ENCODE results near the gene MATCAP1.

The MATCAP1 gene
- 11.2 to 11.4 reads per million in 2 donors for total RNA-seq

DNA sequence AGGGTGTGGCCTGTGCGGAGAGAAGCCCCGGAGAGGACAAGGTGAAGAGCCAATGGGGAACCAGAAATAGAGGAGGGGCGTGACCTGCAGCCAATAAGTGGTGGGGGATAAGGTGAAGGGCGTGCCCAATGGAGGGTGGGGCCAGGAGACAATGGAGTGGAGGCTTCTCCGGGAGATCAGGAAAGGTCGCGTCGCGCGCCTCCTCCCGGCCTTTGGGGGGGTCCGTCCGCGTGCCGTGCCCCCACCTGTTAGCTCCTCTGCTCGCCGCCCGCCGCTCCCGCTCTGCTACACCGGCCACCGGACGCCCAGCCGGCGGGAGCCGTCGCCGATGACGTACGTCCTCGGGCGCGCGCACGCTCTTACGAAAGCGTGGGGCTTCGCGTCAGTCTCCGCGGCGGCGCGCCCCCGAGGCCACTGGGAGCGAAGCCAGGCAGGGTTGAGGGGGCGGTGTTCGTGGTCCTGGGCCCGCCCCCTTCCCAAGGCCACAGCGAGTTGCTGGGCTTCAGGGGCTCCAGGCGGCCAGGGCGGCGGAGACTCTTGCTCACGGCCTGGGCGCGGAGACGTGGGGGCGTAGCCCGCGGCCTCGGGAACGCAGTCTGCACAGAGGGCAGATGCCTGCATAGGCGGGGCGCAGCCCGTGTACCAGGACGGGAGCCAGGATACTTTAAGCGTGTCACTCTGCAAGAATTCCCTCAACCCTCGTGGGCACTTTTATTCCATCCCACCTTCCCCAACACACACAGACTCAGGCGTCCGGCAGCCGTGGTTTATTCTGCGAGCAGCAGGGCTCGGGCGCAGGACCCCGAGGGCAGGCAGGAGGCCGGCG, at the start of gene MATCAP1:
MATCAP1 (minus strand) TSS at position 337 of the 826 bp plus-strand sequence. CDS start 3,353 bp downstream, outside the sequence.
- DNase-seq = peak; percentile 79 to 99 (median 92)

DNA sequence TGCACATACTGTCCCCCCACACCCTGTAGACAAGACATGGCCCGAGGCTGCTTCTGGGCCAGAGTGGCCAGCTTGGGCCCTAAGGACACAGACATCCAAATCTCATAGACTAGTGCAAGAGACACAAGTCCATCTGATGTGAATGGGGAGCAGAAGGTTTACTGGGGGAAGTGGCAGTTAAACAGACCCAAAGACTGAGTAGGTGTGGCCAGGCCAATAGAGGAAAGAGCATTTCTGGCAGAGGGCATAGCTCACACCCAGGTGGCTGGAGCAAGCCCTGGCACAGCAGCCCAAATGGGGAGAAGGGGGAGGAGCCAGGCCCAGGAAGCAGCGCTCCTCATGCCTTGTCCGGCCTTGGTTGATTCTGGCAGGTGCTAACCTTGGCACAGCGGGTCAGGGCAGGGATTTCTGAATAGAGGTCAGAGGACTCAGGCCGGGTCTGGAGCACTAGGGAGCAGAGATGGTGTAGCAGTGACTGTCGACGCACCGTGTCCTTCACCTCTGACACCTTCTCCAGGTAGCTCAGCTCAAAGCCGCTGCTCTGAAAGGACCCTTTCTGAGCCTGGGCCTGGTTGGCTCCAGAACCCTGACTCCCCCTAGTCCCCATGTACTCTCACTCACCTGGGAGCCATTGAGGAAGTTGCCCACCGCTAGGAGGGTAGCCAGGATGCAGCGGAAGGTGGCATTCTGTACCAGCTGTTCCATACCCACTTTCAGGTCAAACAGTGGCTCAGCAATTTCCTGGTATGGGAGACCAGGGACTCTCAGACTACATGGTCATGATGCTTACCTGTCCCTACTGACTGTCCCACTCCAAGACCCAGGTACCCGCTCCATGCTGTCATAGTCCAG, 47.3 kb upstream of the MATCAP1 start:
- DNase-seq = no peak

DNA sequence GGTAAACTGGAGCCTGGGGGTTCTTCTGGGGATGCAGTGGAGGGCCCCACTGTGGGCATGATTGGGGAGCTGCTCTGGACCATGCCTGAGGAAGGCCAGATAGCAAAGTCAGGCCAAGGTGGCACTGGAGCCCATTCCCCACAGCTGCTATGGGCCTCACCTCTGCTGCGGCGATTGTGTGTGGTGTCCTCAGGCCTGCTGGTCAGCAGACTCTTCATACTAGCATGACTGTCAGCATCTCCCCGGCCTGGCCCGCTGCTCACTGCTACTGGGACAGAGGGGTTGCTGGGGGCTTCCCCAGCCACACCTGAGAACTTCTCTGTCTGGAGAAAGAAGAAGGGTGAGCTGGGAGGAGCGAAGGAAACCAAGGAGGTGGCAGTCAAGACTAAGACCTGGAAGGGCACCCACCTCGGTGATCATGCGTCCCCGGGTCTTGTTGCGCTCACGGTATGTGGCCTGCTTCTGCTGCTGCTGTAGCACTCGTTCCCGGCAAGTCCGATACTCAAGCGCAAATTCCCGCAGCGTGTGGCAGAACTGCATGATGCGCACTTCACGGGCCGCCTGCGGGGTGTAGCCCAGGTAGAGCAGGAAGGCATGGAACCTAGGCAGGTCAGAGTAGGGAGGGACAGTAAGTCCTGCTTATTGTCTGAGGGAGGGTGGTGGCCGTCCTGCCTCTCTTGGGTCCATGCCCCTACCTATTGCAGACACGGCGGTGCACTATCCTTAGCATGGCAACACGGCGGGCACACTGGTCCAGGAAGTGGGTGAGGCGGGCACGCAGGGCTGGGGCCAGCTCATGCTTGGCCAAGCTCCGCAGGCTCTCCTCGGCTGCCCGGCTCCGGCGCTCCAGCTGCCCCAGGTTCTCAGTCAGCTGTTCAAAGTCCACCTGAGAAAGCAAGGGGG, 46.4 kb upstream of the MATCAP1 start:
- DNase-seq = no peak

DNA sequence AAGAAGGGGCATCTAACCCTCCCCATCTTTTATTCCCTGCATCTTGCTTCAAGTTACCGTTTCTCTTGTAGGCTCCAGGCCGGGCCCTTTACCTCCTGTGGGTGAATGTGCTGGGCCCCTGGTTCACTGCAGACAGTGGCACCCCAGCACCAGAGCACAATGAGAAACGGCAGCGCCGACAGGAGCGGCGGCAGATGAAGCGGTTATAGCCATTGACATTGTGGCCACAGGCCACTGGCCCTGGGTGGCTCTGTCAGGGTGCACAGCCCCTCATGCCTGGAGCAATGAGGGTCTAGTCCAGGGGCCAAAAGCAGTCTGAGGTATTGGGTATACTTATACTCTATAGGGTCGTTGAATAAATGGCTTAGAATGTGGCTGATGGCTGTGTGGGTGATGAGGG, 45.1 kb upstream of the MATCAP1 start:
- DNase-seq = no peak

DNA sequence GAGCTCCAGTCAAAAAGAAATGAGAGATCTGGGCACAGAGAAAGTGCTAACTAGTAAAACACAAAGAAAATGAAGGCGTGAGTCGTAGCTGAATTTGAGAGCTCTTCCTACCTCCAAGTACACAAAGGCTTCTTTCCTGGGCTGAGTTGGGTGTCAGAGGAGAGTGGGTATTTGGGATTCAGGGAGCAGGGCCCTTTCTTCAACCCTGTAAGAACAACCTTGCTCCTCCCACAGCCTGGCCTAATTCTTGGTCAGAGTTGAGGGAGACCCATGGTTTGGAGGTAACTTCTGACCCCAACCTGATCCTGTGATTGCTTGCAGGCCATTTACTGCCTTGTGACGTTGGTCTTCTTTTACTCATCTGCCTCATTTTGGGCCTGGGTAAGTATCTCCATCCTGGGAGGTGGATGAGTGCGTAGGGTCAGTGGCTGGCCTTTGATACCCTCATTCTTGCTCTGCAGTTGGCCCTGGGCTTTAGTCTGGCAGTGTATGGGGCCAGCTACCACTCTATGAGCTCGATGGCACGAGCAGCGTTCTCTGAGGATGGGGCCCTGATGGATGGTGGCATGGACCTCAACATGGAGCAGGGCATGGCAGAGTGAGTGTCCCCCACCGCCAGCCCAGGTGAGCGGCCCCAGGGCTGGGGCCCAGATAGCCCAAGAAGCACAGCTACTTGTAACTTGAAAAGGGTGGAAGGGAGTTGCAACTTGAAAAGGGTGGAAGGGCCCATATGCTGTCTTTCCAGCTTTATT, 44.4 kb upstream of the MATCAP1 start:
- DNase-seq = no peak

DNA sequence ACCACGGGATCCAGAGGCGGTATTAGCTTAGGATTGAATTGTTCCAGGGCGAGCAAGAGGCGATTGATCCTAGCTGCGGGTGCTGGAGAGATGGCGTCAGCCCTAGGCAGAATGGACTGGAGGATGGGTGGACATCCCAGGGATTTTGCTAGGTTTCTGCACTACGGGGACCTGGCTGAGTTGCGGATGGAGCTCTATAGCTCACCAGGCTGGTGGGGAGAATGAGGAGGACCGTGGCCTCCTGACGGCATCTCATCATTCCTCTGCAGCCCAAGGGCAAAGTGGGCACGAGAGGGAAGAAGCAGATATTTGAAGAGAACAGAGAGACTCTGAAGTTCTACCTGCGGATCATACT, 43.8 kb upstream of the MATCAP1 start:
- DNase-seq = no peak

DNA sequence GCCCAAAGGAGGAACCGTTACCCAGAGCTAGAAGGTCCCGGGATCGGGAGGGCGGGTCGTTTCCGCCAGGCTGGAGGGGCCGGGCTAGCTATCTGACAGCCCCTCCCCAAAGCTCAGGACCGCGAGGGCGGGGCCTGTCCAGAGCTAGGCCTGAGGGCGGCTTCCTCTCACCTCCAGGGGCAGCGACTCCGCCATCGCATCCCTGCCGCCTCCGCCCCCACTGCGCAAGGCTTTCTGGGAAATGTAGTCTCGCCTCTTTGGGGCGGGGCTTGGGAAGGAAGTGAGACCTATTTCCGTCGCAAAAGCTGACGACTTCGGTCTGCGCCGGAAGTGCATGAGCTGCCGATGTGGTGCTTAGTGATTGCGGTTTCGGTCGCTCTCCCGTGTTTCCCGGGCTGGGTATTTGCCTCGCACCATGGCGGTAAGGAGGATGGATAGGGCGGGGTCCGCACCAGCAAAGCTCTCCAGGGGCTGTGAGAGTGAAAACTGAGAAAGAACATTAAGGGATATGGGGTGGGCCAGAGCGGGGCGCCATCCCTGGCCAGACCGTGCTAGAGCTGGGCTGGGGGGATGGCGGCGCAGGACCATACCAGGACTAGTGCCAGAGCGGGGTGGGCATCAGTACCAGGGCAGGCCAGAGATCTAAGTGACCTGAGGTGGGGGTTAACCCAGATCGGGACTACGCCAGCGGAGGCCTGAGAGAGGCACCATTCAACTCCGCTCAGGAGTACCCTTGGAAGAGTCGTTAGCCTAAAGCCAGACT, 43.2 kb upstream of the MATCAP1 start, which contains the start of gene TMEM208:
TMEM208 (plus strand) TSS at position 327 of the 763 bp plus-strand sequence; CDS start at position 416, 89 bp downstream.
- peak; percentile 90 to 99 (median 96) for DNase-seq

DNA sequence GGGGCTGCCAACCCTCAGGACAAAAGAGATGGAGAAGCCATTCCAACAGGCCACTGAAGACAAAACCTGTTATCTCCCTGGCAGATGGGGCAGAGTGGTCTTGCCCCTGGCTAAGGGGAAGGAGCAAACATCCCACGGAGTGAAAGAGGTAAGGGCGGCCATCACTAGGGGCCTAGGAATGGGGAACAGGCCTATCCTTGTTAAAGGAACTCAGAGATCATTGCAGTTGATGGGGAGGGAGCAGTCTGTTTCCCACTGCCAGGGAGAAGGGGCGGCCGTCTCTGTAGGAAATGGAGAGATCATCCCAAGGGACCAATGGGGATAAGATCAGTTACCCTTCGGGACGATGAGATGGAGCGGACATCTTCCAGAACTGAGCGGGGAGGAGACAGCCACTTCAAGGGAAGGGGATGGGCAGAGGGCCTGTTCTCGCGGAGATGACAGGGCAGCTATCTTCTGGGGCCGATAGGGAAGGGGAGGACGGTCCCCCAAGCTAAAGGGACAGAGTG, 42.6 kb upstream of the MATCAP1 start:
- DNase-seq = no peak

DNA sequence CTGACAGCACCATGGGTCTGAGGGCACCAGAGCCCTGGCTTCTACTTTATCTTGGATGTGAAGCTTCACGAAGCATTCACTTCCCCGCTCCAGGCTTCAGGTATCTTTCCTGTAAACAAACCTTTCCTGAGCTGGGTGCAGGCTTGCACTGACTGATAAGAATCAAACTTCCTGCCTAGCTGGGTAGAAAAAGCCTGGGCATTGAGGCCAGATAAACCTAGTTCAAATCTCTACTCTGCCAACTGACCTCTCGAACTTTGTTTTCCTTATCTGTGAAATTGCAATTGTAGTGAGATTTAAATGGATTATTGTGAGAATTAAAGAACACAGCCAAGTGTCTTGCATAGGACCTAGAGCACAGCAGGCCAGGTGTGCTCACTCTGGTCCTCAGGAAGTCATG, 40.2 kb upstream of the MATCAP1 start:
- no peak for DNase-seq

DNA sequence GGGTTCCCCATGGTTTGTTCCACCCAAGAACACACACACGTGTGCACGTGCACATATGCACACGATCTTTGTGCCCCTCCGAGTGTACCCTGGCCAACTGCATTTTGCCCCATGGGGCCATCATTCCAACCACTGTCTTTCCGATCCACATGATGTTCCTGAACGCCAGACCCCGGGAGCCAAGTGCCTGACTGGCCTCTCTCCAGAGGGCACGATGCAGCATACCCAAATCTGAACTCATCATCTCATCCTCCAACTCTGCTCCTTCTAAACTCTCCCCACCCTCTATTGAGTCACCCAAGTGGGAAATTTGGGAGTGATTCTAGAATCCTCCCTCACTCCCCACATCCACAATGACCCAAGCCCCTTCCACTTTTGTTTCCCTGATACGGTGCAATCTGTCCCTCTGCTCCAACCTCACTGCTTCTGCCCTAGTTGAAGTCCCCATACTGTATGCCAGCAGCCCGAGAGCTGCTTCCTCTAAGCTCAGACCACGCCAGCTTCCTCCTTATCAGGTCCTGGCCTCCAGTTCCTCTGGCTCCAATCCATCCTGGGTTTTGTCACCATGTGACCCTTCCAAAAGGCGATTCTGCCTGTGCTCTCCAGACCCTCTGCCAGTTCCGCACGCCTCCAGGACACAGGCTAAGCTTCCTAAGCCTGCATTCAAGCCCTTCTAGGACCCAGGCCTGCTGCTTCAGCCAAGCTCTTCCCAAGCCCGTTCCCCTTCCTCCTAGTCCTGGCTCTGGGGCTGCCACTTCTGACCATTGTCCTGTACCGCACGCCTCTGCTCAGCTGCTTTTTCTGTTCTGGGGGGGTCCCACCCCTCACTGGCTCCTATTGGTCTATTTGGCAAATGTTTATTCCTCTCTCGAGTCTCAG, 33.1 kb upstream of the MATCAP1 start:
- DNase-seq = no peak

DNA sequence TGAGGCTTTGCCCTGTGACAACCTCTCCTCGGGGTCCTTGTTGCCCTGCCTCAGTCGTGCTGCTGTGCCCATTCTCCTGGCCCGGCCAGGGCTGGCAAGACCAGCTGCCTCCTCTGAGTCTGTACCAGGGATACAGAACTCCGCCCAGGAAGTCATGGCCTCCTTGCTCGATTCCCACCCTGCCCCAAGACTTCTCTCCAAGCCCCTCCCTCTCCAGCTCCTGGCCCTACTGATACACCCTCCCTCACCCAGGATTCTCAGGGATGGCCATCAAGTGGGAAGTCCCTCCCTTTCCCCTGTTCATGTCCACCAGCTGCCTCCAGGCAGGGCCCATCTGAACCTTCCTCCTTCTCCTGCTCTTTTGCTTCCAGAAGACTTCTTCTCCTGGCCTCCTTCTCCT, 31.9 kb upstream of the MATCAP1 start:
- DNase-seq = no peak

DNA sequence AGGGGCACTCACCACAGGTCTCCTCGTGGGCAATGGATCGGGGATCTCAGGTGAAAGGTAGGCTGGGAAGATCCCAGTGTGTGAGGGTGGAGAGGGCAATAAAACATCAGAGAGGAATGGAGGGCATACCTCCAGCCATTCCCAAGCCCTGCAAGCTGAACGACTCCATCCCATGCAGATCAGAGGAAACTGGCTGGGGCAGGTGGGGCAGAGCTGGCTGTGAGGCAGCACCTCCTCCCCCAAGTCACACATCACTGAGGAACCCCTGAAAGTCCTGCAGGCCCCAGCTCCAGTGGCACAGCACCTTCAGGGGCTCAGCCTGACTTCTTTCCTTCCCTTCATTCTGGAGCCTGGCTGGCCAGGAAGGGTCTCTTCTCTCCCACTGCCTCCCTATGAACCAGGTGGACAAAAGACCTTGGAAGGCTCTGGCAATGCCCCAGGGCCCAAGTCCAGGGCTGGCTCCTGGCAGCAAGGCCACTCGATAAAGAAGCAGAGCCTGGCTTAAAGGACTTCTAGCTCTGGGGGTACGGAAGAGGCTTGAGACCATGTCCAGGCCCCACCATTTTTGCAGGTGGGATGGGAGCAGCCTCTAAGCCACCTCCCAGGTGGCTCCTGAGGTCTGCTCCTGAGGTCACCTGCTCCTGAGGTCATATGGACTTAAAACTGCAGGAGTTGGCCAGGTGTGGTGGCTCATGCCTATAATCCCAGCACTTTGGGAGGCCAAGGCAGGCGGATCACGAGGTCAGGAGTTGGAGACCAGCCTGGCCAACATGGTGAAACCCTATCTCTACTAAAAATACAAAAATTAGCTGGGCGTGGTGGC, 29.6 kb upstream of the MATCAP1 start:
- DNase-seq = no peak

DNA sequence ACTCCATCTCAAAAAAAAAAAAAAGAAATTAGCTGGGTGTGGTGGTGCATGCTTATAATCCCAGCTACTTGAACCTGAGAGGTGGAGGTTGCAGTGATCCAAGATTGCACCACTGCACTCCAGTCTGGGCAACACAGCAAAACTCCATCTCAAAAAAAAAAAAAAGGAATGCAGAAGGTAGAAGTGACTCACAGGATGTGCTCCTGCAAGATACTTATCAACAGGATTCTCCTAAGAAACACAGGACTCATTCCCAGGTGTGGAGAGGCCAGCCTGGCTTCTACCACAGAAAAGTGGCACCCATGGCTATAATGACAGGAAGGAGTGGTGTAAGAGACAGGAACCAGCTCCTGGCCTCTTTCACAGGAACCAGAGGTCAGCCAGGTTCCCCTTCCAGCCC, 29.0 kb upstream of the MATCAP1 start:
- no peak for DNase-seq

DNA sequence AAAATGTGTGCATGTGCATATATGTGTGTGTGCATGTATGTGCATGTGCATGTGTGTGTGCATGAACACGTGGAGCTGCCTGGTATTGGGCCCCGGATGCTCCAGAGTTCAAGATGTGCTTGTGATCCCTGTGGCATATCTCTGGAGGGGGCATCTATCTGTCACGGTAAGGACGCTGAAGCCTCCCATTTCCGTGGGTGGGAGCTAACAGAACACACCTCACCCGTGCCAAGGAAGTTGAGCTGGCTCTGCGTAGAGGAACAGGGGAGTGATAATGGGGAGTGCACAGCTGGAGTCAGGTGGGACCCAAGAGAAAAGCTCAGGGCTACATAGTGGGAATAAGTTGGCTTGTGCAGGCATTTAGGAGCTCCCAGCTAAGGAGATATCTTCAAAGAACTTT, 27.9 kb upstream of the MATCAP1 start:
- DNase-seq = no peak

DNA sequence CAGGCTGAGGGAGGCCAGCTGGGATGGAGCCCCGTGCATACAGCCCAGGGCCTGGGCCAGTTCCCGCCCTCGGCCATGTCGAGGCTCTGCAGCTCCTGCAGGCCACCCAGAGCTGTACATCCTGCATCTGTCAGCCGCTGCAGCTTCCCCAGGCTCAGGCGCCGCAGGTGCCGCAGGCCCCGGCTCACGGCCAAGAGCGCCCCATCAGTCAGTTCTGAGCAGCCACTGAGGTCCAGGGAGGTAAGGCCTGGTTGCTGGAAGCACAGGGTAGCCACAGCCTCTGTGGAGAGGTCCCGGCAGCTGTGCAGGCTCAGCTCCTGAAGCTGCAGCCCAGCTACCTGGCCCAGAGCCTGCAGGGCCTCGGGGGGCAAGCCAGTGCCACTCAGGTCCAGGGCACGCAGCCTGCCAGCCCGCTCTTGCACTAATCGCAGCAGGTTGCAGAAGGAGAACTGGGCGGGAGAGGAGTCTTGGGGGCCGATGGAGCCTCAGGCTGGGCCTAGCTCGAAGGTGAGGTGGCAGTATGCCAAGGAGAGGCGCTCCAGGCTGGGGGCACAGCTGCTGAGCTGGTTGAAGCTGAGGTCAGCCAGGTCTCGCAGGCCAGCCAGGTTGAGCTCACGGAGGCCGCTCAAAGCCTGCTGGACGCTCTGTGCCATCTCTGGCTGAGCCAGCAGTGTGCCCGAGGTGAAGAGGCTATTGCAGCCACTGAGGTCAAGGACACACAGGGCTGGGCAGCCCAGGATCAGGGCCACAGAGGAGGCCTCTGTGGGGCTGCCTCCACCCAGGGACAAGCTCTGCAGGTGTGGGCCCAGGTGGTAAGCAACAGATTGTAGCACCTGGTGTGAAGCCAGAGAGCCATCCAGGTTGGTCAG, 26.5 kb upstream of the MATCAP1 start:
- no peak for DNase-seq

DNA sequence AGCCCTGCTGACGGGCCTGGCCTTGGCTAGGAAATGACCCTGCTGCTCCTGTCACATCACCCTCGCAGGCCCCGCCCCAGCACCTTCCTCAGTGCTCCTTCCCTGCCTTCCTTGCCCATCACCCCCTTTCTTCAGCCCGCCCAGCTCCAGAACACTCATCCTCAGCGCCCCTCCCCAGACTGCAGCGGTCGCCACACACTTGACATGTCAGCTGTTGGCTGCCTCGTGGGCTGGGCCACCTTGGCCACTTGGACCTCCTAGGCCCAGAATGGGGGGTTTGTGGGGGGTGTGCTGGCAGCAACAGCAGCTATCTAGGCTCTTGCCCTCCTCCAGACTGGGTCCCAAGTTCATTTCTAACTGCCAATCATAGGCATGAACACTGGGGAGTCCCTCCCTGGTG, 25.8 kb upstream of the MATCAP1 start:
- no peak for DNase-seq

DNA sequence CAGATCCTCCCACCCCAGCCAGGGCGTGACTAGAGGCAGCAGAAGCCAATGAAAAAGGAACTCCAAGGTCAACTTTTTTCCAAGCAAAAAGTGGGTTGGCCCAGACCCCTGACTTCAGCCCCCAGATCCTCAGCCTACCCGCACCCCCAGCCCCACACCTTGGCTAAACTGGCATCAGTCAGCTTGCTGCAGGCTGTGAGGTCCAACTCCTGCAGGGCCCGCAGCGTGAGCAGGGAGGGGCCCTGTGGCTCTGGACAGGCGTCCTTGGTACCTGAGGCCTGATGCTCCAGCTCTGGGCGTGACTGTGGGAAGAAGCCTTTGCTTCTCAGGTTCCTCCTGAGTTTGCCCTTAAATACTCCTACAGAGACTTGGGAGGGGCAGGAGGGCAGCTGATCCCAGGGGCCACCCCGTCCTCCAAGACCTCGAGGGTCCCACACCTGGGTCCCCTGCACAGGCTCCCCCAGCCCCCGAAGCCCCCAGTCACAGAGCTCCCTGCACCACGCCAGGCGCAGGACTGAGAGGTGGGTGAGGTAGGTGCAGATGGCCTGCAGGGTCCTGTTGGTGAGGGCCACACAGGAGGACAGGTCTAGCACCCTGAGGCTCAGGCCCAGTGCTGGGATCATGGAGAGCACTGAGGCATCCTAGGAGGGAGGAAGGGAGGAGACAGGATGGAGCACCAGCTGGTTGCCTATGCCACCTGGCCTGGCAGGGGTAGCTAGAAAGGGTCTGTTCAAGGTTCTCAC, 24.6 kb upstream of the MATCAP1 start:
- DNase-seq = no peak
